Measurements from ENCODE around the gene PPP1R12B. TPM values are rescaled to one million over a fixed set of nuclear protein-coding genes. Genes with fewer than 3 reads are reported as not detected.

Gene PPP1R12B
- total and polyA plus RNA-seq, 4 donors, result 6.0 to 122 (median 22.0) TPM

GRCh38 chr1:202333861-202334260 lies 14.6 kb upstream of the PPP1R12B start:
- ATAC-seq (ENCODE audit: insufficient read depth, low FRiP score) (no peak), DNase-seq (no peak)
- no peaks in the 10 kb centered on the region for H3K9me3 ChIP-seq (ENCODE audit: control insufficient read depth in 4 of 4, insufficient read depth in 3 of 4, low read length in 3 of 4)
- 82 to 92% methylated on average over 4 of the region's 4 CpGs for WGBS, 2 donors
- H3K27me3 ChIP-seq (ENCODE audit: control insufficient read depth in 3 of 3, insufficient read depth in 3 of 3, low read length in 2 of 3), result no peaks in the 10 kb centered on the region
- no peak overlapping the region for H3K27ac ChIP-seq (ENCODE audit: low read depth in 1 of 2, low read length in 1 of 2)
- TF ChIP-seq, protein P1, sequence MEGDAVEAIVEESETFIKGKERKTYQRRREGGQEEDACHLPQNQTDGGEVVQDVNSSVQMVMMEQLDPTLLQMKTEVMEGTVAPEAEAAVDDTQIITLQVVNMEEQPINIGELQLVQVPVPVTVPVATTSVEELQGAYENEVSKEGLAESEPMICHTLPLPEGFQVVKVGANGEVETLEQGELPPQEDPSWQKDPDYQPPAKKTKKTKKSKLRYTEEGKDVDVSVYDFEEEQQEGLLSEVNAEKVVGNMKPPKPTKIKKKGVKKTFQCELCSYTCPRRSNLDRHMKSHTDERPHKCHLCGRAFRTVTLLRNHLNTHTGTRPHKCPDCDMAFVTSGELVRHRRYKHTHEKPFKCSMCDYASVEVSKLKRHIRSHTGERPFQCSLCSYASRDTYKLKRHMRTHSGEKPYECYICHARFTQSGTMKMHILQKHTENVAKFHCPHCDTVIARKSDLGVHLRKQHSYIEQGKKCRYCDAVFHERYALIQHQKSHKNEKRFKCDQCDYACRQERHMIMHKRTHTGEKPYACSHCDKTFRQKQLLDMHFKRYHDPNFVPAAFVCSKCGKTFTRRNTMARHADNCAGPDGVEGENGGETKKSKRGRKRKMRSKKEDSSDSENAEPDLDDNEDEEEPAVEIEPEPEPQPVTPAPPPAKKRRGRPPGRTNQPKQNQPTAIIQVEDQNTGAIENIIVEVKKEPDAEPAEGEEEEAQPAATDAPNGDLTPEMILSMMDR (IDR thresholded peaks at IDR 0.05; ENCODE audit: control extremely low read depth, extremely low read depth), result no peak
- peaks cover 2 to 11% (median 9%) of the 10 kb centered on the region in 4 donors for H3K36me3 ChIP-seq (ENCODE audit: control insufficient read depth in 4 of 4, insufficient read depth in 4 of 4, low read length in 4 of 4)
- H3K9ac ChIP-seq (ENCODE audit: insufficient read depth in 1 of 2, low read length in 2 of 2), result no peak overlapping the region
- no peaks in the 10 kb centered on the region for H3K4me1 ChIP-seq (ENCODE audit: control insufficient read depth in 5 of 5, insufficient read depth in 5 of 5, low read length in 5 of 5)
- no peak overlapping the region for H3K4me3 ChIP-seq

GRCh38 chr1:202343652-202344349 lies 4.7 kb upstream of the PPP1R12B start:
- TF ChIP-seq, protein P1 (IDR thresholded peaks at IDR 0.05; ENCODE audit: control extremely low read depth, extremely low read depth), result peak; percentile 43
- WGBS, 2 donors, result 67 to 72% methylated on average over 4 of the region's 4 CpGs
- ATAC-seq (ENCODE audit: insufficient read depth, low FRiP score), result no peak
- Histone ChIP-seq H3K9ac (ENCODE audit: insufficient read depth in 1 of 2, low read length in 2 of 2) (peak overlapping the region in 1 of 2 donors; percentile 19), H3K9me3 (ENCODE audit: control insufficient read depth in 4 of 4, insufficient read depth in 3 of 4, low read length in 3 of 4) (no peaks in the 10 kb centered on the region), H3K27ac (ENCODE audit: low read depth in 1 of 2, low read length in 1 of 2) (no peak overlapping the region), H3K27me3 (ENCODE audit: control insufficient read depth in 3 of 3, insufficient read depth in 3 of 3, low read length in 2 of 3) (no peaks in the 10 kb centered on the region), H3K4me3 (no peak overlapping the region), H3K4me1 (ENCODE audit: control insufficient read depth in 5 of 5, insufficient read depth in 5 of 5, low read length in 5 of 5) (peaks cover 0 to 12% (median 0%) of the 10 kb centered on the region in 5 donors), H3K36me3 (ENCODE audit: control insufficient read depth in 4 of 4, insufficient read depth in 4 of 4, low read length in 4 of 4) (no peaks in the 10 kb centered on the region)
- DNase-seq, result peak in 2 of 3 donors; percentile 60 to 67

- Histone ChIP-seq H3K27ac (ENCODE audit: low read depth in 1 of 2, low read length in 1 of 2) (peak overlapping the region in 1 of 2 donors; percentile 60), H3K4me3 (no peak overlapping the region), H3K4me1 (ENCODE audit: control insufficient read depth in 5 of 5, insufficient read depth in 5 of 5, low read length in 5 of 5) (peaks cover 2 to 12% (median 6%) of the 10 kb centered on the region in 5 donors), H3K36me3 (ENCODE audit: control insufficient read depth in 4 of 4, insufficient read depth in 4 of 4, low read length in 4 of 4) (no peaks in the 10 kb centered on the region), H3K9me3 (ENCODE audit: control insufficient read depth in 4 of 4, insufficient read depth in 3 of 4, low read length in 3 of 4) (no peaks in the 10 kb centered on the region), H3K9ac (ENCODE audit: insufficient read depth in 1 of 2, low read length in 2 of 2) (no peak overlapping the region), H3K27me3 (ENCODE audit: control insufficient read depth in 3 of 3, insufficient read depth in 3 of 3, low read length in 2 of 3) (no peaks in the 10 kb centered on the region)
- WGBS, 2 donors, result 51% methylated on average over 6 of the region's 6 CpGs
- DNase-seq, result no peak
- TF ChIP-seq, protein P1 (IDR thresholded peaks at IDR 0.05; ENCODE audit: control extremely low read depth, extremely low read depth), result no peak
- ATAC-seq (ENCODE audit: insufficient read depth, low FRiP score), result no peak
These were observed 442 bp upstream of the PPP1R12B start for GRCh38 chr1:202348005-202348508.
